ENCODE data around the gene HS1BP3.

The HS1BP3 gene

GRCh38 chr2:20624156-20624883 lies 26.6 kb downstream of the HS1BP3 start:
- Mint-ChIP-seq H3K4me1 (no peaks in the 10 kb centered on the region), H3K4me3 (no peak overlapping the region), H3K27ac (peak overlapping the region; percentile 37), H3K9me3 (no peaks in the 10 kb centered on the region), H3K36me3 (peaks cover 18% of the 10 kb centered on the region)
- DNase-seq (ENCODE audit: low spot score in 2 of 2) (no peak), ATAC-seq (no peak)

GRCh38 chr2:20623741-20624155 lies 27.1 kb downstream of the HS1BP3 start:
- no peak overlapping the region for H3K4me3 Mint-ChIP-seq
- no peak for ATAC-seq
- no peaks in the 10 kb centered on the region for H3K4me1 Mint-ChIP-seq
- H3K9me3 Mint-ChIP-seq = no peaks in the 10 kb centered on the region
- peak overlapping the region; percentile 37 for H3K27ac Mint-ChIP-seq
- DNase-seq (ENCODE audit: low spot score in 2 of 2) = no peak
- H3K36me3 Mint-ChIP-seq = peaks cover 18% of the 10 kb centered on the region

GRCh38 chr2:20623241-20623640 lies 27.7 kb downstream of the HS1BP3 start:
- H3K9me3 Mint-ChIP-seq = no peaks in the 10 kb centered on the region
- H3K4me1 Mint-ChIP-seq = no peaks in the 10 kb centered on the region
- no peak for ATAC-seq
- peaks cover 18% of the 10 kb centered on the region for H3K36me3 Mint-ChIP-seq
- DNase-seq (ENCODE audit: low spot score in 2 of 2) = no peak
- H3K4me3 Mint-ChIP-seq = no peak overlapping the region
- no peak overlapping the region for H3K27ac Mint-ChIP-seq

- H3K4me1 Mint-ChIP-seq = peaks cover 4% of the 10 kb centered on the region
- DNase-seq (ENCODE audit: low spot score in 2 of 2) = no peak
- H3K36me3 Mint-ChIP-seq = peaks cover 18% of the 10 kb centered on the region
- H3K4me3 Mint-ChIP-seq = no peak overlapping the region
- no peak overlapping the region for H3K27ac Mint-ChIP-seq
- H3K9me3 Mint-ChIP-seq = no peaks in the 10 kb centered on the region
- no peak for ATAC-seq
Measured at GRCh38 chr2:20622731-20623130, 28.2 kb downstream of the HS1BP3 start.

- DNase-seq (ENCODE audit: low spot score in 2 of 2) (no peak), ATAC-seq (no peak)
- no peak overlapping the region for H3K4me3 Mint-ChIP-seq
- no peak overlapping the region for H3K27ac Mint-ChIP-seq
- H3K9me3 Mint-ChIP-seq = no peaks in the 10 kb centered on the region
- H3K36me3 Mint-ChIP-seq = peaks cover 18% of the 10 kb centered on the region
- peaks cover 6% of the 10 kb centered on the region for H3K4me1 Mint-ChIP-seq
Measured at GRCh38 chr2:20622296-20622686, 28.6 kb downstream of the HS1BP3 start.

GRCh38 chr2:20621366-20622295 lies 29.3 kb downstream of the HS1BP3 start:
- no peak overlapping the region for H3K4me3 Mint-ChIP-seq
- ATAC-seq = no peak

GRCh38 chr2:20620696-20621365 lies 30.1 kb downstream of the HS1BP3 start:
- peaks cover 18% of the 10 kb centered on the region for H3K36me3 Mint-ChIP-seq
- H3K4me1 Mint-ChIP-seq = peaks cover 6% of the 10 kb centered on the region
- H3K9me3 Mint-ChIP-seq = no peaks in the 10 kb centered on the region
- no peak for DNase-seq (ENCODE audit: low spot score in 2 of 2)
- ATAC-seq = no peak
- H3K27ac Mint-ChIP-seq = peak overlapping the region; percentile 88
- H3K4me3 Mint-ChIP-seq = no peak overlapping the region

More at GRCh38 chr2:20621366-20622295, 29.3 kb downstream of the HS1BP3 start:
- peaks cover 18% of the 10 kb centered on the region for H3K36me3 Mint-ChIP-seq
- peaks cover 6% of the 10 kb centered on the region for H3K4me1 Mint-ChIP-seq
- no peak overlapping the region for H3K27ac Mint-ChIP-seq
- no peak for DNase-seq (ENCODE audit: low spot score in 2 of 2)
- no peaks in the 10 kb centered on the region for H3K9me3 Mint-ChIP-seq

GRCh38 chr2:20620271-20620681 lies 30.6 kb downstream of the HS1BP3 start:
- Mint-ChIP-seq H3K36me3 (peaks cover 18% of the 10 kb centered on the region), H3K4me3 (no peak overlapping the region), H3K9me3 (no peaks in the 10 kb centered on the region), H3K27ac (peak overlapping the region; percentile 88), H3K4me1 (peaks cover 6% of the 10 kb centered on the region)
- DNase-seq (ENCODE audit: low spot score in 2 of 2) (no peak), ATAC-seq (no peak)

GRCh38 chr2:20619624-20620024 lies 31.3 kb downstream of the HS1BP3 start:
- H3K36me3 Mint-ChIP-seq = peaks cover 18% of the 10 kb centered on the region
- DNase-seq (ENCODE audit: low spot score in 2 of 2) (no peak), ATAC-seq (no peak)
- no peaks in the 10 kb centered on the region for H3K9me3 Mint-ChIP-seq
- H3K27ac Mint-ChIP-seq = peak overlapping the region; percentile 13
- no peak overlapping the region for H3K4me3 Mint-ChIP-seq
- peaks cover 6% of the 10 kb centered on the region for H3K4me1 Mint-ChIP-seq

- no peak for ATAC-seq
- peaks cover 18% of the 10 kb centered on the region for H3K36me3 Mint-ChIP-seq
Measured at GRCh38 chr2:20618886-20619521, 31.9 kb downstream of the HS1BP3 start.

GRCh38 chr2:20618468-20618885 lies 32.4 kb downstream of the HS1BP3 start:
- H3K9me3 Mint-ChIP-seq = no peaks in the 10 kb centered on the region
- peaks cover 6% of the 10 kb centered on the region for H3K4me1 Mint-ChIP-seq
- no peak for ATAC-seq
- peaks cover 18% of the 10 kb centered on the region for H3K36me3 Mint-ChIP-seq
- no peak overlapping the region for H3K27ac Mint-ChIP-seq
- H3K4me3 Mint-ChIP-seq = no peak overlapping the region
- no peak for DNase-seq (ENCODE audit: low spot score in 2 of 2)

More at GRCh38 chr2:20618886-20619521, 31.9 kb downstream of the HS1BP3 start:
- no peak for DNase-seq (ENCODE audit: low spot score in 2 of 2)
- Mint-ChIP-seq H3K9me3 (no peaks in the 10 kb centered on the region), H3K4me1 (peaks cover 6% of the 10 kb centered on the region), H3K4me3 (no peak overlapping the region), H3K27ac (peak overlapping the region; percentile 13)

GRCh38 chr2:20617892-20618467 lies 32.9 kb downstream of the HS1BP3 start:
- Mint-ChIP-seq H3K4me1 (peaks cover 6% of the 10 kb centered on the region), H3K36me3 (peaks cover 15% of the 10 kb centered on the region), H3K4me3 (no peak overlapping the region), H3K9me3 (no peaks in the 10 kb centered on the region), H3K27ac (peak overlapping the region; percentile 76)
- DNase-seq (ENCODE audit: low spot score in 2 of 2) (no peak), ATAC-seq (peak; percentile 35)

GRCh38 chr2:20617081-20617575 lies 33.8 kb downstream of the HS1BP3 start:
- peaks cover 11% of the 10 kb centered on the region for H3K36me3 Mint-ChIP-seq
- ATAC-seq = no peak
- H3K4me1 Mint-ChIP-seq = peaks cover 6% of the 10 kb centered on the region
- DNase-seq (ENCODE audit: low spot score in 2 of 2) = no peak
- peak overlapping the region; percentile 76 for H3K27ac Mint-ChIP-seq
- H3K9me3 Mint-ChIP-seq = no peaks in the 10 kb centered on the region
- no peak overlapping the region for H3K4me3 Mint-ChIP-seq

- ATAC-seq = no peak
- H3K36me3 Mint-ChIP-seq = peaks cover 11% of the 10 kb centered on the region
- no peaks in the 10 kb centered on the region for H3K9me3 Mint-ChIP-seq
- DNase-seq (ENCODE audit: low spot score in 2 of 2) = no peak
- no peak overlapping the region for H3K4me3 Mint-ChIP-seq
- peaks cover 6% of the 10 kb centered on the region for H3K4me1 Mint-ChIP-seq
- peak overlapping the region; percentile 76 for H3K27ac Mint-ChIP-seq
Measured at GRCh38 chr2:20616341-20616871, 34.5 kb downstream of the HS1BP3 start.

Data from stimulated activated effector memory CD8-positive, alpha-beta T cell treated with anti-CD3 and anti-CD28 coated beads, Interleukin-12 subunit alpha, Interleukin-12 subunit beta, amount 100 ng/mL, for 72 hours (primary cell).